ENCODE data around the gene OLIG1.

Gene OLIG1

GRCh38 chr21:33078907-33079582 lies 9.1 kb downstream of the OLIG1 start:
- TF ChIP-seq GATA3 (IDR thresholded peaks at IDR 0.05; ENCODE audit: low read depth, low read length) (no peak), GATA2 (IDR thresholded peaks at IDR 0.05; ENCODE audit: low read depth, low read length) (no peak)

DNA sequence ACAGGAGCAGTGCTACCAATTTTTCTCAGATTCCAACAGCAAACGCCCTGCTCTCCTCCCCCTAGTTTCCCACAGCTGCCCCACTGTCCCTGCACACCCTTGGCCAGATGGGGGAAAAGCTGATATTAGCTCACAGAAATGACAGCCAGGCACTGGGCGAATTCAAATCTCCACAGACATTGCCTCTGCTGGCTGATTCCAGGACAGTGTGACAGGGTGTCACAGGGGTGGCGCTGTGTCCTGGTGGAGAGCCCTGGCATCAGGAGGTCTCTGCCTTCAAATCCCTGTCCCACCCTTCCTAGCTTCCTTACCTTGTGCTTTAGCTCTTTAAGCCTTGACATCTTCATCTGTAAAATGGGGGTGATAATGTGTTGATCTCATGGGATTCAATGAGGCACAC lies 10.4 kb downstream of the OLIG1 start:
- TF ChIP-seq GATA2 (IDR thresholded peaks at IDR 0.05; ENCODE audit: low read depth, low read length) (no peak), GATA3 (IDR thresholded peaks at IDR 0.05; ENCODE audit: low read depth, low read length) (no peak)

- no peak for TF ChIP-seq GATA3 (IDR thresholded peaks at IDR 0.05; ENCODE audit: low read depth, low read length)
- no peak for TF ChIP-seq GATA2 (IDR thresholded peaks at IDR 0.05; ENCODE audit: low read depth, low read length)
Observed at GRCh38 chr21:33080776-33081175, 10.8 kb downstream of the OLIG1 start.

GRCh38 chr21:33088384-33088783 lies 18.4 kb downstream of the OLIG1 start:
- TF ChIP-seq GATA2 (IDR thresholded peaks at IDR 0.05; ENCODE audit: low read depth, low read length) (no peak), GATA3 (IDR thresholded peaks at IDR 0.05; ENCODE audit: low read depth, low read length) (no peak)

GRCh38 chr21:33089395-33090119 lies 19.6 kb downstream of the OLIG1 start:
- TF ChIP-seq GATA3 (IDR thresholded peaks at IDR 0.05; ENCODE audit: low read depth, low read length) (no peak), GATA2 (IDR thresholded peaks at IDR 0.05; ENCODE audit: low read depth, low read length) (no peak)

DNA sequence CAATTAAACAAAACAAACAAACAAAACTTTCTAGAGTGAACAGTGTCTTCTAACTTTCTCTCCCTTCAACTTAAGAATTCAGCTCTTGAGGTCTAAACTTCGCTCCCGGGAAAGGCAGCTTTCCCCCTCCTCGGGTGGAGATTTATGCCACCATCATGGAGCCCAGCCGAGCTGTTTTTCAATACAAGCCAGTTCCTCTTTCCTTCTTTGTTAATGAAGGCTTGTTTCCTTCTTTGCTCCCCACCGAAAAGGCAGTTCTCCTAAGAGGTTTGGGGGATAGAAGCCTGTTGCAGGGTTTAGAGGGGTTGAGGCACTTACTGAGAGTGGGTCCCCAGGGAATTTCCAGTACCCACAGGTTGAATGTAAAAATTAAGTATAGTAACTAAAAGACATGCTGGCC lies 26.5 kb downstream of the OLIG1 start:
- no peak for TF ChIP-seq GATA3 (IDR thresholded peaks at IDR 0.05; ENCODE audit: low read depth, low read length)
- TF ChIP-seq GATA2 (IDR thresholded peaks at IDR 0.05; ENCODE audit: low read depth, low read length), result no peak

GRCh38 chr21:33099131-33099530 lies 29.2 kb downstream of the OLIG1 start:
- TF ChIP-seq GATA3 (IDR thresholded peaks at IDR 0.05; ENCODE audit: low read depth, low read length) (no peak), GATA2 (IDR thresholded peaks at IDR 0.05; ENCODE audit: low read depth, low read length) (no peak)

DNA sequence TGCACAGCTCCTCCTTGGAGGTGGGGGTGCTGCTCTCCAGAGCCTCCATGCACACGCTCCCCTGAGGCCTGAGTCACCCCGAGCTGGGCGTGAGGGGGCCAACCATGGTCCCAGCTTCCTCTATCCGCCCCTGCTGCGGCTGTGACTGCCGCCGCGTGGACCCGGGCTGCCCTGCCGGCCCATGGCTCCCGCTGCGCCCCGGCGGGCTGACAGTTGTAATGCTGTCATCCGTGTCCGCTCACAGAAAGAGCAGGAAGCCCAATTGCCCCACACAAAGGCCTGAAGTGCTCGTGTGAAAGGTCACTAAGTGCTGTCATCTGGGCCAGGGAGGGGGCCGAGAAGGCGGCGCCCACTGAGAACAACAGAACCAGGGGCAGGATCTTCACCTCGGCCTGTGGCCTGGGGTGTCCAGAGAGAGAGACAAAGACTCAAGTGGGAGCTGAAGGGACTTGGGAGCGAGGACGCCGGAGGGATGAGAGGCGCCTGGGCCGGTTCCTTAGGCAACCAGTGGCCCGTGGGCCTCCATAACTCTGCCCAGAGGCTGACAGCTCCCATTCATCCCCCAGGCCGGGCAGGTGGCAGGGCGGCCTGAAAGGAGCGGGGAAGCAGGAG lies 31.5 kb downstream of the OLIG1 start:
- TF ChIP-seq GATA2 (IDR thresholded peaks at IDR 0.05; ENCODE audit: low read depth, low read length) (no peak), GATA3 (IDR thresholded peaks at IDR 0.05; ENCODE audit: low read depth, low read length) (no peak)

- TF ChIP-seq GATA3 (IDR thresholded peaks at IDR 0.05; ENCODE audit: low read depth, low read length) (no peak), GATA2 (IDR thresholded peaks at IDR 0.05; ENCODE audit: low read depth, low read length) (no peak)
Observed at GRCh38 chr21:33105088-33105487, 35.1 kb downstream of the OLIG1 start.

- TF ChIP-seq GATA3 (IDR thresholded peaks at IDR 0.05; ENCODE audit: low read depth, low read length), result no peak
- no peak for TF ChIP-seq GATA2 (IDR thresholded peaks at IDR 0.05; ENCODE audit: low read depth, low read length)
Observed at GRCh38 chr21:33108228-33108627, 38.3 kb downstream of the OLIG1 start.

- no peak for TF ChIP-seq GATA2 (IDR thresholded peaks at IDR 0.05; ENCODE audit: low read depth, low read length)
- no peak for TF ChIP-seq GATA3 (IDR thresholded peaks at IDR 0.05; ENCODE audit: low read depth, low read length)
Observed at GRCh38 chr21:33109574-33110339, 39.8 kb downstream of the OLIG1 start.

DNA sequence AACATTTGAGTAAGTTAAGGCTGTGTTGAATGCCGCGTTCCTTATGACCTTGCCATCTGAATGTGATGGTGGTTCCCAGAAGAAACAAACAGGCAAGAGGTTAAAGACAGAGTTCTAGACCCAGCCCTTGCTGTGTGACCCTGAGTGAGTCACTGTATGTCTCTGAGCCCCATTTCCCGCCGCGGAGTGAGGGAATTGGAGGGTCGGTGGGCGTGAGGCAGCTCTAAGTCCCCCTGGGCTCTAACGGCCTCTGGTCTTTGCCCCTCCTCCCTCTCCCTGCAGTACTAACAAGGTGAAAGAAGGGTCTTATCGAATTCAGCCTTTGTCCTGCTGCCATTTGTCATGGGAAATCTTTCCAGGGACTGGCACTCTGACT lies 40.4 kb downstream of the OLIG1 start:
- TF ChIP-seq GATA3 (IDR thresholded peaks at IDR 0.05; ENCODE audit: low read depth, low read length), result no peak
- no peak for TF ChIP-seq GATA2 (IDR thresholded peaks at IDR 0.05; ENCODE audit: low read depth, low read length)

DNA sequence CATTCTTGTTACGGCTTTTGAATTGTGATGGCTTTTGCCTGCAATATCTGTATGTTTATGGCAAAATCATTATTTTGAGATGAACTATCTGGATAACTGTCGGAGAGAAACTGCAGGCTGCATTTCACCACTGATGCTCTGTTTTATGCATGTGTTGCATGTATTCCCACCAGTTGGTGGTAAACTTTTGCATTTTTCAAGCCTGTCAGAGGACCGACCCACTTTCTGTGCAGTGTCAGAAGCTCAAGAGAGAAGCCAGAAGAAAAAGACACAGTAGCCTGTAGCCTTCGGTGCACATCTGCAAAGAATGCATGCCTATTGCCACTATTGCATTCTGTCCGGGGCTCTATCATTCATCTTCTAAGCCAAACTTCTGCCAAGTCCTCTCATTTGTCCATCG lies 41.6 kb downstream of the OLIG1 start:
- no peak for TF ChIP-seq GATA2 (IDR thresholded peaks at IDR 0.05; ENCODE audit: low read depth, low read length)
- no peak for TF ChIP-seq GATA3 (IDR thresholded peaks at IDR 0.05; ENCODE audit: low read depth, low read length)

GRCh38 chr21:33112151-33112550 lies 42.2 kb downstream of the OLIG1 start:
- TF ChIP-seq GATA3 (IDR thresholded peaks at IDR 0.05; ENCODE audit: low read depth, low read length) (no peak), GATA2 (IDR thresholded peaks at IDR 0.05; ENCODE audit: low read depth, low read length) (no peak)

All from SH-SY5Y (cell line).